Measurements from ENCODE around the gene CHRM5.

DNA sequence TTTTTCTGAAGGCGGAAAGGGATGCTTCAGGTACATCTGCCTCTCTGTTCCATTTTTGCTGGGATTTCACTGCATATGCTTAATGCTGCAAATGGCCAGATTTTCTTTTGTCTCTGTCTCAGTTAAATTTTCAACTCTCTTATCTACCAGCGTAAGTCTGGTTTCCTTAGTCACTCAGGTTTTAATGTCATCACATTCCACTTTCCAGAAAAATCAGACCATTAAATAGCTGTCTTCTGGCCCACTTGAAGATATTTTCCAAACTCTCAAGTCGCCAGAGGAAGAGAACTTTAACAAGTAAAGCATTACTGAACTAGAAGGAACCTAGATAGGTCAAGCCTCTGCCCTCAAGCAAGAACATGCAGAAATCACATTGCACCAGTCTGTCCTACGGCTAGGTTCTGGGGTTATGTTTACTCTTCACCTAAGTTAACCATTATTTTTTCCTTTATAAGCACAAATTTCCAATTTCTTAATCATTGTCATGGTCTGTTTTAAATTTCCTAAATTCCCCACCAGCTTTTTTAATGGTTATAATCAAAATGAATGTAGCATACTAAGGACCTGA lies 44.2 kb downstream of the CHRM5 start:
- TF ChIP-seq, protein P1, sequence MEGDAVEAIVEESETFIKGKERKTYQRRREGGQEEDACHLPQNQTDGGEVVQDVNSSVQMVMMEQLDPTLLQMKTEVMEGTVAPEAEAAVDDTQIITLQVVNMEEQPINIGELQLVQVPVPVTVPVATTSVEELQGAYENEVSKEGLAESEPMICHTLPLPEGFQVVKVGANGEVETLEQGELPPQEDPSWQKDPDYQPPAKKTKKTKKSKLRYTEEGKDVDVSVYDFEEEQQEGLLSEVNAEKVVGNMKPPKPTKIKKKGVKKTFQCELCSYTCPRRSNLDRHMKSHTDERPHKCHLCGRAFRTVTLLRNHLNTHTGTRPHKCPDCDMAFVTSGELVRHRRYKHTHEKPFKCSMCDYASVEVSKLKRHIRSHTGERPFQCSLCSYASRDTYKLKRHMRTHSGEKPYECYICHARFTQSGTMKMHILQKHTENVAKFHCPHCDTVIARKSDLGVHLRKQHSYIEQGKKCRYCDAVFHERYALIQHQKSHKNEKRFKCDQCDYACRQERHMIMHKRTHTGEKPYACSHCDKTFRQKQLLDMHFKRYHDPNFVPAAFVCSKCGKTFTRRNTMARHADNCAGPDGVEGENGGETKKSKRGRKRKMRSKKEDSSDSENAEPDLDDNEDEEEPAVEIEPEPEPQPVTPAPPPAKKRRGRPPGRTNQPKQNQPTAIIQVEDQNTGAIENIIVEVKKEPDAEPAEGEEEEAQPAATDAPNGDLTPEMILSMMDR (IDR thresholded peaks at IDR 0.05) = no peak
- TF ChIP-seq POLR2A (IDR thresholded peaks at IDR 0.05) = no peak
